Skeletal muscle cell (primary cell): ENCODE measurements around the gene CENATAC.
"Not testable (repeated sequence)": the region's sequence is repeated elsewhere in the genome, so short reads cannot be mapped to it uniquely, and the experiment has no call there.

ENCODE experiments used
- DNase-seq: peaks from one replicate; pipeline ENCODE4 v3.0.0-alpha.2; 2010; ENCODE audit warnings: low read depth
- H3K4me3 ChIP-seq: 2 replicates; pipeline ENCODE4 v1.5.1; 2011; ENCODE audit warnings: low read depth, mild to moderate bottlenecking, control low read depth, low read length, moderate library complexity

The CENATAC gene

DNA sequence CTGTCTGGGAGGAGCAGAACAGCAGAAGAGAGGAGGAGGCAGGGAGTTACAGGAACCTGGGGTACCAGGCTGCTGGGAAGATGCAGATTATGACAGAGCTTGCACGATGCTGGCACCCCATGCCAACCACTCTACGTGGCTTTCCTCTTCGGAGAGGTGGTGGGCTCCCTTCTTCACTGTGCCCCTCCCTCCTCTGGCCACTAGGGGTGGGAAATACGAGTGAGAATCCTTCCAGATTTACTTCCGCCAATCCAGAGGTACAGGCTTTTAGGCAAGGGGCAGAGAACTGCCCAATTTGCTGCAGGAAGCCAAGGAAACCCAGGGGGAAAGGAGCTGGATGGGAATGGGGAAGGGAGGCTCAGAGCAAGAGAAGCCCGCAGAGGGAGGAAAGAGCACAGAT lies 46.8 kb downstream of the CENATAC start:
- no peak for DNase-seq

DNA sequence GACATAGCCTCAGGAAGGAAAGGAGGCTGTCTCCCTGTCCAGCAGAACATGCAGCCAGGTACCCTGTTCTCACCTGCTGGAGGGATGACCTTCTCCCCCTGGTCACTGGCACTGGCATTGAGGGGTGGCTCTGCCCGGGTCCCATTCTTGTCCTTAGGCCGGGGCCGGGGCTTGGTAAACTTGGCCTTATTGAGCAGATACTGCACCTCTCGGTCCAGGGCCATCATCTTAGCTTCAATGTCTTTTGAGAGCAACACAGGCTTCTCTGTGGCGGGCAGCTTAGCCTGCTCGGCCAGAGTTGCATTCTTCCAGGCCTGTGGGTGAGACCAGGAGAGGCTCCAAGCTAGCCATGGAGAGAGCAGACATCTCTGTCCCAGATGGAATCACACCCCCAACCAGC lies 48.6 kb downstream of the CENATAC start:
- H3K4me3 ChIP-seq, result no peak overlapping the region
- no peak for DNase-seq

More for the DNA sequence above, 46.8 kb downstream of the CENATAC start:
- no peak overlapping the region for H3K4me3 ChIP-seq

DNA sequence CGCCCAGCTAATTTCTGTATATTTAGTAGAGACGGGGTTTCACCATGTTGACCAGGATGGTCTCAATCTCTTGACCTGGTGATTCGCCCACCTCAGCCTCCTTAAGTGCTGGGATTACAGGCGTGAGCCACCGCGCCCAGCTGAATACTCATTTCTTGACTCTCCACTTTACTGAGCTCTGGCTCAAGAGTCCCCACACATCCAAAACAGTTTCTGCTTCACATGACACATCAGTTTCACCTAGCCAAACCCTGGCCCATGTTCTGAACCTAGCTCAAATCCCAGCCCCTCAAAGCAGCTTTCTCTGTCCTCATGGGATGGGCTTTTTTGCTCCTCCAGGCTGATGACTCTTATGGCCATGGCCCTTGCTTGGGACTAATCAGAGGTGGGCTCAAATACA lies 49.3 kb downstream of the CENATAC start:
- DNase-seq, result no peak
- H3K4me3 ChIP-seq, result no peak overlapping the region

DNA sequence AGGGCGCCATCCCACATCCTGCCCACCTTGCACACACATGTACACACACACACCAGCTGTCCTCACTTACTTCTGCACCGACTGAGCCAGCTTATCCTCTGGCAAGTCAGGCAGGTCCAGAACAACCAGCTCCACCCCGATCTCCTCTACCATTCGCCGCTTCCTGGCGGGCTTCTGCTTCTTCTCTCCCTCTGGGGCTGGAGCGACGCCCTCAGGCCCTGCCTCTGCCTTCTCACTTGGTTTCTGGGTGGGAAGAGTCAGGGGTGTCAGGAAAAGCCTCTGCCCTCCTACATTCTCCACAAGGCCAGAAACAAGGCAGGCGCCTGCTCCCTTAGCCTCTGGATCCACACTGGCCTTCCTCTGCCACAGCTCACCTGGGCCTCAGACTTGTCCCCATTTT lies 50.7 kb downstream of the CENATAC start:
- no peak for DNase-seq
- no peak overlapping the region for H3K4me3 ChIP-seq

DNA sequence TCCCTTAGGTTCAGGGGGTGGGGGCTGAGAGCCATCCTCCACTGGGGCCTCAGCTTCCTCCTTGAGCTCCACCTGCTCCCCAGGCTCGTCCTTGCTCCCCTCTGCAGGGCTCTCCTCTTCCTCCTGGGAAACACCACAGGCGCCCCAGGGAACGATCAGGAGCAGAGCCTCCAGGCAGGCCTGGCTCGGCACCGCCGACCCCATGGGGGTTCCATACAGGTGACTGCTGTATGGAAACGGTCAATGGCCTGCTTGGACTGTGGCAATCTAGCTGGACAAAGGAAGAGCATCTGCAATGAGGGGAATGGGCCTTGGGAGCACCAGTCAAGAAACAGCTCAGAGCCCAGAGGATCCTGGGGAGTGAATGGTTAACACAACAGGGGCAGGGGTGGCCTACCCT lies 51.1 kb downstream of the CENATAC start:
- no peak for DNase-seq
- no peak overlapping the region for H3K4me3 ChIP-seq

DNA sequence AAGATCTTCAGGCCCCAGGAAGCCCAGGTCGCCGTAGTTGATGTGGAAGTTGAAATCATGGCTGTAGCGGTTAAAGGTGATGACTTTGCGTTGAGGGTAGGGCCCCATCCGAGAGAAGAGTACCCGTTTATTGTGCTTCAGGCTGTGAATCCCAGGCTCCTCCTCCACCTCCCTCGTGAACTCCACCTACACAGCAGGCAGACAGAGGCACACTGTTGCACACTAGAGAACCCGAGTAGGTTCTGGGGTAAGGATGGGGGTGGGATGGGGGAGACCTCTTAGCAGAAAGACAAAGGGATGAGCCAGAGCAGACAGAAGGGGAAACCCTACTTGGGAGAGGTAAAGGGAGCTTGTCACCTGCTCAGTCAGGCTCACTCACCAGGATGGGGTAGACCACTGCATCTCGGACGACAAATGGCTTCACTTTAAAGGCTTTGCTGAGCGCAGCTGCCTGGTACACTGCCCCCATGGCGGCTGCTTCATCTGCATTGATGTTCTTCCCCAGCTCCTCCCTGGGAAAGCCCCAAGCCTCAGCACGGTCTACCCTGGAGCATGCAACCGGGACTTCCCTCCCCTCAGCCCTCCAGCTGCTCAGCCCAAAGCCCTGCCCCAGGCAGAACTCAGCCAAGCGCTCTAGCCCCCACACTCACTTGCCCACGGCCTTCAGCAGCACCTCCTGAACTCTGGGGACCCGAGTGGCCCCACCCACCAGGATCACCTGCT lies 53.7 kb downstream of the CENATAC start:
- H3K4me3 ChIP-seq, result no peak overlapping the region
- no peak for DNase-seq

DNA sequence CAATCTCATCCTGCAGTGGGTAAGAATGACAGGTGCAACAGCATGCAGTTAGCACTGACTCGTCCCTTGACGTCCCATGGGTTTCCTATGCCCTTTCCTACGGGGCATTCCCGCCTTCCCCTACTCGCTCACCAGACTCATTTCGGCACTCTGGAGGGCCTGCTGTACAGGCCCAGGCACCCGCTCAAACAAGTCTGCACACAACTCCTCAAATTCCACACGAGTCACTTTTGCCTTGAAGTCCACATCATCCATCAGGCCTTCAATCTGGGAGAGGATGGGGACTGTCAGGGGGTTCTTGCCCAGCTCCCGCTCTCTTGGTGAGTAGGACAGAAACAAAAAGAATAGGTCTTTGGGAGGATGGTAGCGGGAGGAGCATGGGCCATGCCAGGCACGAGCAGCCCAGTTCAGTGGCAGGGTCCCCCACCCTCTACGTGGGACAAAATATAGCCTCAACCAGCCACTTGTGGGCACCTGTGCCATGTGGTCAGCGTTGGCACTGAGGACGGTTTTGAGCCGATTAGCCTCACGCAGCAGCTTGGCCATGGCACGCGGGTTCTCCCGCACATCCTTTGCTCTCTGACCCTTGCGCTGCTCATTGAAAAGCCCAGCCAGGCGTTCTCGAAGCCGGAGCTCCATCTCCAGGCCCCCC lies 54.4 kb downstream of the CENATAC start:
- DNase-seq, result no peak
- no peak overlapping the region for H3K4me3 ChIP-seq

DNA sequence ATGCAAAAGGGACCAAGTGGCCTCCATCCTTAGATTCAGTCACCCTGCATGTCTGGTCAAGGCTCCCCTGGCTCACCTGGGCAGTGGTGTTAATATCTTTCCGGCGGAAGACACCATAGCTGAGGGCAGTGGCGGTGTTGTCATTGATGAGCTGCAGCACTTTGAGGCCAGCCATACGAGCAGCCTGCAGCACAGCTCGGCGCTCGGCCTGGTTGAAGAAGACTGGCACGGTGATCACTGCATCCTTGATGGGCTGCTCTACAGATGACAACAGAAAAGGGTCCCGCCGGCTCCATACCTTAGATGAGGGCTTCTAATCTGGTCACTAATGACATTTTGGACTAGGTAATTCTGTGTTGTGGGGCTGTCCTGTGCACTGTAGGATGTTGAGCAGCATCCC lies 56.5 kb downstream of the CENATAC start:
- DNase-seq, result no peak
- H3K4me3 ChIP-seq, result no peak overlapping the region

DNA sequence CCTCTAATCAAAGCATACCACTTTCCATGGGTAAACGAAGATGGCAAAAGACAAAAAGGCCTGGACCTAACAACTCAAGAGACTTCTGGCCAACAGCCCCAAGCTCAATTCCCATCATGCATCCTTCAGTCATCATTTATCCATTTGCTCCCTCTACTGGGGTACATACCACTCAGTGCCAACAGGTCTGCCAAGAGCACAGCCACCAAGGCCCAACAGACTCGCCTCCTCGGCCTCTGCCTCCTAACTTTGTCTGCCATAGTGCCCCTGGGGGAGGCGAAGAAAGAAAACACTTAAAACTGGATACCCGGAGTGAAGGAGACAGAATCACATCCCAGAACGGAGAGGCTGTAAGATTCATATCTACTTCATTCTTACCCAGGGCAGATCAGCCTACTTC lies 58.0 kb downstream of the CENATAC start:
- DNase-seq, result no peak
- H3K4me3 ChIP-seq, result peak overlapping the region; percentile 87

DNA sequence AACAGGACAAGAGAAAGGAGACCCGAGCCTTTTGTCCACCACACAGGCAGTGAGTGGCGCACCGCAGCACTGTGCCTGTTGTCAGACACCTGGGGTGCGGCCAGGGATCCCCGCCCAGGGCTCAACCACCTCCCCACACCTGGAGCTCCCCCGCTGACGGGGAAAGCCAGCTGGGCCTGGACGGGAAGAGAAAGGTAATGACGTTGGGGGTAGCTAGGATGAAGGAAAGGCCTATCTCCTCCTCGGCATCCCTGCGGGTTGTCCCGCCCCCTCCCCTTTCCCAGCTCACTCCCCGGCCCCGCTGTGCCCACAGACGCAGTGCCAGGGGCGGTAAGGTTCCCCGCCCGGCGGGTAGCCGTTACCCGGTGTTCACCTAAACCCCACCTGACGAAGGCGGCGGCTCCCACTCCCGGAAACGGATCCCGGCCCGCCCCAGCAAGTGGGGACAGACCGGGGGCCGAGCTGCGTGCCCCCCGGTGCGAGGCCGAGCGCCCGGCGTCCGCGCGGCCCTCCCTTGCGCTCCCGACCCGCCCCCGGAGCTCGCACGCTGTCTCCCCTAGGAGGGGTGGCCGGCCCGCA lies 58.6 kb downstream of the CENATAC start:
- DNase-seq, result no peak
- H3K4me3 ChIP-seq, result peak overlapping the region; percentile 87

DNA sequence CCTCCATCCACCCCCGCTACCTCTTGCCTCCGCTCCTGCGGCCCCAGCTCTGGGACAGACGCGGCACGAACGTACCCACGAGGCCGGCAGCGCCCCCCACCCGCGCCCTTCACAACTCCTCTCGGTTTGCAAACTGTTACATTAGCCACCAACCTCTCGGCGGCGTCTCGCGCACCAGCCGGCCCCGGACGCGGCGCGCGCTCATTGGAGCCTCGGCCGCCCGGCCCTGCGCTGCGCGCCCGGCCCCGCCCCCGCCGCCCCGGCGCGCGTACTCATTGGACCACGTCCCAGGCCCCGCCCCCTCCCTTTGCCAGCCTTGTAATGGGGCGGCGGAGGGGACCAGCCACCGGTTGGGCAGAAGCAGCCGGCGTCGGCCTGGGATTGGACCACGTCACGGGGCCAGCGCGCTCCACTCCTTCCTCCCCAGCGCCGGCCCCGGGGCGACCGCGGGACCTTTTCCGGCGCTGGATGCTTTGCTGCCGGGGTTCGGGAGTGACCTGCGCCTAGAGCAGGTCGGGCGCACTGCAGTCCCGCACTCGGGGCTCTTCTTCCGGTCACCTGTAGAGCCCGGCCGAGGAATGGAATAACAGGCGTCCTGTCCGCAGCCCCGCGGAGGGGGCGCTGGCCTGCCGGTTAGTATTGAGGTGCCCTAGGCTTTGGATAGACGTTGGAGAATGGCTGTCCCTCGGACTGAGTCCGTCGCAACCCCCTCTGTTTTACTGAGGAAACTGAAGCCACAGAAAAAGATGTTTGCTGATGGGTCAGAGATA lies 59.2 kb downstream of the CENATAC start, which contains the start of gene HYOU1:
Gene HYOU1 (minus strand): TSS at position 206 of the 770 bp plus-strand sequence. CDS start 1,045 bp downstream, outside the sequence.
- peak; percentile 84 for DNase-seq
- peak within 1 kb of the TSS; percentile 87 for H3K4me3 ChIP-seq

DNA sequence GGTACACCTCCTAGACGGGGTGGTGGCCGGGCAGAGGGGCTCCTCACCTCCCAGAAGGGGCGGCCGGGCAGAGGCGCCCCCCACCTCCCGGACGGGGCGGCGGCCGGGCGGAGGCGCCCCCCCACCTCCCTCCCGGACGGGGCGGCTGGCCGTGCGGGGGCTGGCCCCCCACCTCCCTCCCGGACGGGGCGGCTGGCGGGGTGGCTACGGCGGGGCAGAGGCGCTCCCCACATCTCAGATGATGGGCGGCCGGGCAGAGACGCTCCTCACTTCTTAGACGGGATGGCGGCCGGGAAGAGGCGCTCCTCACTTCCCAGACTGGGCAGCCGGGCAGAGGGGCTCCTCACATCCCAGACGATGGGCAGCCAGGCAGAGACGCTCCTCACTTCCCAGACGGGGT lies 61.2 kb downstream of the CENATAC start:
- DNase-seq, H3K4me3 ChIP-seq: not testable (repeated sequence)

DNA sequence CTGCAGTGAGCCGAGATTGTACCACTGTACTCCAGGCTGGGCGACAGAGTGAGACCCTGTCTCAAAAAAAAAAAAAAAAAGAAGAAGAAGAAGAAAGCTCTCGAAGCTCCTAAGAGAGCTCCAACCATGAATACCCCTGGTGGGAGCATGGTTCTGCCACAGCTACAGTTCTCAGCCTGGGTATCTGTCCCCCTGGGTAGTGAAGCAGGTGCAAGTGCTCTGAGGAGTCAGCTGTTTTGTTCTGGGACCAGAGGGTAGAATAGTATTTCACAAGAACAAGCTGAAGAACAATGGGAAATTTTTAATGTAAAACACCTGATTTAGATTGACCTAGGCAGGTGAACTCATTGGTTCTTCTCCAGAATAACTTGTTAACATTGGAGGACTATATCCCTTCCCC lies 63.3 kb downstream of the CENATAC start:
- DNase-seq, result no peak
- H3K4me3 ChIP-seq, result no peak overlapping the region

DNA sequence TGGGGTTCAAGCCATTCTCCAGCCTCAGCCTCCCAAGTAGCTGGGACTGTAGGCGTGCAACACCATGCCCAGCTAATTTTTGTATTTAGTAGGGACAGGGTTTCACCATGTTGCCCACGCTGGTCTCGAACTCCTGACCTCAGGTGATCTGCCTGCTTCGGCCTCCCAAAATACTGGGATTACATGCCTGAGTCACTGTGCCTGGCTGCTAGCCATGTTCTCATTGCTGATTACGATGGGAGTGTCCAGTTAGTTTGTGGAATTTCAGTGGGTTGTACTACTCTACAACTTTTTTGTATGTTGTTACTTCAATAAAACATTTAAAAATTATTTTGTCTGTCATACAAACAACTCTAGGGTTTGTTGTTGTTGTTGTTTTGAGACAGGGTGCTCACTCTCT lies 64.8 kb downstream of the CENATAC start:
- H3K4me3 ChIP-seq, result no peak overlapping the region
- no peak for DNase-seq

DNA sequence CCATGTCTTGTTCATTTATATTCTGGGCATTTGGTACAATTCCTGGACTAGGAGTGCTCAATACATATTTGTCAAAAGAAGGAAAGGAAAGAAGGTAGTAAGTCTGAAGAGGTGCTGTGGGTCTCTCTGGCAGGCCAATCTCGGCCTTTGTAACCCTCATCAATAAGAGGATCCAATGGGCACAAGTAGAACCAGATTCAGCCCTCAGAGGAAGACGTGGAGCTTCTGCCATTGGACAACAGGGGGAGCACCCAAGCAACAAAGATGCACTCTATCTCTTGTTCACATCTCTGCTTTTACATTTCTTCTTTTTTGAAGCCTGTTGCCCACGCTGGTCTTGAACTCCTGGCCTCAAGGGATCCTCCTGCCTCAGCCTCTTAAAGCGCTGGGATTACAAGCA lies 67.4 kb downstream of the CENATAC start:
- no peak for DNase-seq

More for the DNA sequence above, 67.4 kb downstream of the CENATAC start:
- no peak overlapping the region for H3K4me3 ChIP-seq
